HEK293 (cell line): ENCODE data around the gene ENO3.

Experiments
- CTCF ChIA-PET: fragments of 350-600 bp; formaldehyde crosslinking; extraction: SDS; loops from one replicate; lab custom pipeline; 2021; ENCODE audit warnings: antibody characterized with exemption; lab: Yijun Ruan, JAX
- POLR2A ChIA-PET: fragments of 300-600 bp; formaldehyde crosslinking; extraction: SDS; loops from one replicate; lab custom pipeline; 2020; ENCODE audit warnings: antibody characterized with exemption, inconsistent platforms; lab: Yijun Ruan, JAX
- H3K27ac ChIP-seq: fragments of 200-500 bp; sonication (Bioruptor generic); 2 replicates; pipeline ENCODE4 v1.5.1; 2014; ENCODE audit warnings: low read depth, low read length, control low read depth, inconsistent platforms; ENCODE audit errors: extremely low read depth
- H3K36me3 ChIP-seq, 2 experiments: fragments of 200-500 bp in 1 of 2; sonication (Bioruptor generic) in 1 of 2; 1 replicate in 1 of 2; 2 replicates in 1 of 2; pipeline ENCODE4 v1.5.1; 2014 to 2017; ENCODE audit warnings: inconsistent platforms in 2 of 2, low read length in 2 of 2; ENCODE audit not compliant: control insufficient read depth in 2 of 2, insufficient read depth in 1 of 2
- H3K4me1 ChIP-seq: fragments of 200-500 bp; sonication (Bioruptor generic); 2 replicates; pipeline ENCODE4 v1.5.1; 2014; ENCODE audit warnings: mild to moderate bottlenecking, low read length, inconsistent platforms; ENCODE audit not compliant: control insufficient read depth, insufficient read depth
- H3K4me3 ChIP-seq: 2 replicates; pipeline ENCODE4 v1.5.1; 2011; ENCODE audit warnings: low read depth, mild to moderate bottlenecking, control low read depth, low read length, moderate library complexity
- H3K9me3 ChIP-seq: fragments of 200-500 bp; sonication (Bioruptor generic); 2 replicates; pipeline ENCODE4 v1.5.1; 2014; ENCODE audit warnings: low read depth, low read length, inconsistent platforms; ENCODE audit not compliant: control insufficient read depth, insufficient read depth
- BCL11B ChIP-seq: fragments of 450-650 bp; formaldehyde crosslinking; IDR thresholded peaks from 2 replicates; pipeline ENCODE4 v1.5.1; 2016; ENCODE audit warnings: low read depth, missing biosample characterization, missing genetic modification characterization
- FEZF1 ChIP-seq: fragments of 450-650 bp; formaldehyde crosslinking; IDR thresholded peaks from 2 replicates; pipeline ENCODE4 v1.5.1; 2016; ENCODE audit warnings: missing biosample characterization, missing genetic modification characterization
- HOXA7 ChIP-seq: sonication (generic); formaldehyde crosslinking; IDR thresholded peaks from 2 replicates; pipeline ENCODE4 v1.8.1; 2022; ENCODE audit warnings: missing genetic modification reagents, borderline replicate concordance
- HOXD13 ChIP-seq: sonication (generic); formaldehyde crosslinking; IDR thresholded peaks from 2 replicates; pipeline ENCODE4 v1.8.0; 2022; ENCODE audit warnings: missing genetic modification reagents, borderline replicate concordance
- KLF17 ChIP-seq: fragments of 450-650 bp; formaldehyde crosslinking; IDR thresholded peaks from 2 replicates; pipeline ENCODE4 v1.5.1; 2016; ENCODE audit warnings: missing biosample characterization, missing genetic modification characterization
- PRDM4 ChIP-seq: fragments of 450-650 bp; formaldehyde crosslinking; IDR thresholded peaks from 2 replicates; pipeline ENCODE4 v1.5.1; 2017; ENCODE audit warnings: missing biosample characterization, missing genetic modification characterization
- REST ChIP-seq: fragments of 450-650 bp; formaldehyde crosslinking; IDR thresholded peaks from 2 replicates; pipeline ENCODE4 v1.5.1; 2016; ENCODE audit warnings: missing biosample characterization, missing genetic modification characterization
- SP3 ChIP-seq: fragments of 450-650 bp; formaldehyde crosslinking; IDR thresholded peaks from 2 replicates; pipeline ENCODE4 v1.5.1; 2016; ENCODE audit warnings: missing biosample characterization, missing genetic modification characterization
- WT1 ChIP-seq: fragments of 450-650 bp; formaldehyde crosslinking; IDR thresholded peaks from 2 replicates; pipeline ENCODE4 v1.5.1; 2016; ENCODE audit warnings: missing biosample characterization, missing genetic modification characterization
- ZBTB17 ChIP-seq: fragments of 450-650 bp; formaldehyde crosslinking; IDR thresholded peaks from 2 replicates; pipeline ENCODE4 v1.5.1; 2016; ENCODE audit warnings: missing biosample characterization, missing genetic modification characterization
- ZIC2 ChIP-seq: fragments of 450-650 bp; formaldehyde crosslinking; IDR thresholded peaks from 2 replicates; pipeline ENCODE4 v1.5.1; 2016; ENCODE audit warnings: missing biosample characterization, missing genetic modification characterization
- ZNF10 ChIP-seq: fragments of 450-650 bp; formaldehyde crosslinking; IDR thresholded peaks from 2 replicates; pipeline ENCODE4 v1.5.1; 2017; ENCODE audit warnings: missing biosample characterization, missing genetic modification characterization
- ZNF140 ChIP-seq: fragments of 450-650 bp; formaldehyde crosslinking; IDR thresholded peaks from 2 replicates; pipeline ENCODE4 v1.5.1; 2016; ENCODE audit warnings: missing biosample characterization, missing genetic modification characterization
- ZNF23 ChIP-seq: fragments of 450-650 bp; formaldehyde crosslinking; IDR thresholded peaks from 2 replicates; pipeline ENCODE4 v1.5.1; 2016; ENCODE audit warnings: missing biosample characterization, missing genetic modification characterization, borderline replicate concordance
- ZNF24 ChIP-seq: fragments of 450-650 bp; formaldehyde crosslinking; IDR thresholded peaks from 2 replicates; pipeline ENCODE4 v1.5.1; 2016; ENCODE audit warnings: missing biosample characterization, missing genetic modification characterization
- ZNF391 ChIP-seq: fragments of 450-650 bp; formaldehyde crosslinking; IDR thresholded peaks from 2 replicates; pipeline ENCODE4 v1.5.1; 2016; ENCODE audit warnings: low read depth, missing biosample characterization, missing genetic modification characterization, borderline replicate concordance
- ZNF555 ChIP-seq: fragments of 450-650 bp; formaldehyde crosslinking; conservative IDR thresholded peaks from 2 replicates; pipeline ENCODE4 v1.5.1; 2017; ENCODE audit warnings: missing biosample characterization, mild to moderate bottlenecking, missing genetic modification characterization, inconsistent platforms
- ZNF561 ChIP-seq: fragments of 450-650 bp; IDR thresholded peaks from 2 replicates; pipeline ENCODE4 v1.5.1; 2018; ENCODE audit warnings: missing biosample characterization, missing genetic modification characterization, borderline replicate concordance
- ZNF580 ChIP-seq: fragments of 450-650 bp; formaldehyde crosslinking; IDR thresholded peaks from 2 replicates; pipeline ENCODE4 v1.5.1; 2016; ENCODE audit warnings: missing biosample characterization, missing genetic modification characterization
- ZNF610 ChIP-seq: fragments of 450-650 bp; formaldehyde crosslinking; IDR thresholded peaks from 2 replicates; pipeline ENCODE4 v1.5.1; 2016; ENCODE audit warnings: missing biosample characterization, missing genetic modification characterization, borderline replicate concordance
- ZNF692 ChIP-seq: fragments of 450-650 bp; formaldehyde crosslinking; IDR thresholded peaks from 2 replicates; pipeline ENCODE4 v1.5.1; 2016; ENCODE audit warnings: missing biosample characterization, missing genetic modification characterization
- ZNF785 ChIP-seq: fragments of 450-650 bp; formaldehyde crosslinking; IDR thresholded peaks from 2 replicates; pipeline ENCODE4 v1.5.1; 2016; ENCODE audit warnings: missing biosample characterization, missing genetic modification characterization

ENO3 gene

GRCh38 chr17:4972752-4973151 is 21.8 kb downstream of the ENO3 start (continued):
- TF ChIP-seq ZNF140 (tag by site-specific recombination) (no peak), ZNF555 (tag by site-specific recombination) (no peak), REST (no peak), FEZF1 (tag by site-specific recombination) (no peak), ZNF24 (tag by site-specific recombination) (no peak), ZNF785 (tag by site-specific recombination) (no peak), ZNF23 (tag by site-specific recombination) (no peak), ZNF561 (no peak)

GRCh38 chr17:4973256-4974114 is 22.6 kb downstream of the ENO3 start:
- Histone ChIP-seq H3K4me3 (no peak overlapping the region), H3K9me3 (no peaks in the 10 kb centered on the region), H3K4me1 (peaks cover 5% of the 10 kb centered on the region; the same call in 1 of the 2 replicates), H3K27ac (no peak overlapping the region), H3K36me3 (peaks cover 42 to 88% of the 10 kb centered on the region in 2 experiments)
- ChIA-PET POLR2A (interaction anchor here (0.6 to 1.1 kb wide), 2 partner anchors 36 to 64 kb away, joined by 3 read pairs; no protein-coding TSS in a partner anchor), CTCF (no interaction called here)
- TF ChIP-seq ZNF561 (no peak), ZNF391 (tag by site-specific recombination) (no peak), ZIC2 (tag by site-specific recombination) (no peak), WT1 (no peak), ZNF10 (tag by site-specific recombination) (no peak), KLF17 (tag by site-specific recombination) (no peak), BCL11B (tag by site-specific recombination) (no peak), SP3 (no peak), PRDM4 (tag by site-specific recombination) (no peak), ZBTB17 (no peak), ZNF610 (tag by site-specific recombination) (no peak), ZNF692 (tag by site-specific recombination) (no peak), ZNF580 (tag by site-specific recombination) (no peak), HOXD13 (CRISPR knock-in tag) (no peak), HOXA7 (CRISPR knock-in tag) (no peak)
